ENCODE results near the gene MYL10. TPM values are rescaled to one million over a fixed set of nuclear protein-coding genes. Genes with fewer than 3 reads are reported as not detected.

The MYL10 gene
- total and polyA plus RNA-seq, 2 of the 8 experiments (the other 6 are each of a cell fraction or from before 2014, with no cell fraction given): 0.18 TPM; not detected in 1

DNA sequence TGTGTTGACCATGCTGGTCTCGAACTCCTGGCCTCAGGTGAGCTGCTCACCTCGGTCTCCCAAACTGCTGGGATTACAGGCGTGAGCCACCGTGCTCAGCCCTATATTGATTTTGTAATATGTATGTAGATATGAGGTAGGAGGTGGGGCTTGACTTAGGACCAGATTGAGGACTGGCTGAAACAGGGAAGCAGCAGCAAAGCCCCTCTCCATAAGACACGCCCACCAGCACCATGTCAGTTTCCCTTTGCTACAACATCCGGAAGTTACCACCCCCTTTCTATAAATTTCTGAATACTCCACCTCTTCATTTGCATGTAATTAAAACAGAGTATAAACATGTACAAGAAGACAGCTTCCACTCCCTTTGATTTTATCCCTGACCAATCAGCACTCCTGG, 47.9 kb upstream of the MYL10 start (continued):
- TF ChIP-seq HDAC2 (IDR thresholded peaks at IDR 0.05; ENCODE audit: borderline replicate concordance in 1 of 2, low read depth in 2 of 2, low read length in 2 of 2): no peak
